Cardiac muscle cell (in vitro differentiated cells and primary cell): ENCODE data around the gene CCNE1. TPM values are rescaled to one million over a fixed set of nuclear protein-coding genes. Genes with fewer than 3 reads are reported as not detected.
A peak's percentile ranks its signal among the peaks of the same experiment; 100 is the strongest.

ENCODE experiments used
- DNase-seq, 2 donors: peaks; one replicate each; pipeline versions ENCODE4 v3.0.0 to v3.0.0-alpha.2; 2010 to 2017; ENCODE audit warnings: low read depth in 1 of 2, low spot score in 1 of 2
- H3K27ac ChIP-seq: fragments of 200-600 bp; sonication (generic); 2 replicates; pipeline ENCODE4 v1.5.1; 2016
- H3K27me3 ChIP-seq: fragments of 200-600 bp; sonication (generic); 2 replicates; pipeline ENCODE4 v1.6.0; 2016; ENCODE audit warnings: control low read depth
- H3K36me3 ChIP-seq: fragments of 200-600 bp; sonication (generic); 2 replicates; pipeline ENCODE4 v1.5.1; 2016; ENCODE audit warnings: control low read depth
- H3K4me1 ChIP-seq: fragments of 200-600 bp; sonication (generic); 2 replicates; pipeline ENCODE4 v1.8.1; 2017; ENCODE audit warnings: low read depth, mild to moderate bottlenecking, mixed run types
- H3K4me3 ChIP-seq: fragments of 200-600 bp; sonication (generic); 2 replicates; pipeline ENCODE4 v1.5.1; 2016; ENCODE audit warnings: mild to moderate bottlenecking
- H3K9me3 ChIP-seq: fragments of 200-600 bp; sonication (generic); 2 replicates; pipeline ENCODE4 v1.5.1; 2017; ENCODE audit warnings: low read depth, mild to moderate bottlenecking, control low read depth
- CTCF ChIP-seq: IDR thresholded peaks from 2 replicates; pipeline ENCODE4 v1.5.1; 2012; ENCODE audit warnings: low read depth, mild to moderate bottlenecking, low read length
- polyA plus RNA-seq: library from polyadenylated mRNA; unstranded; fragments of >200 nt; fragmentation: Nextera tagmentation; extraction: Ambion mirVana; gene quantifications from 2 replicates; pipeline ENCODE4 v1.2.1, GENCODE V29; 2016
- total RNA-seq: library from RNA; depleted of rRNA; stranded (reverse); fragments of >200 nt; gene quantifications from 2 replicates; pipeline ENCODE4 v1.2.3, GENCODE V29; 2016

CCNE1 gene
- total and polyA plus RNA-seq, 2 experiments from 2014 or later = 15.9 to 21.8 TPM

DNA sequence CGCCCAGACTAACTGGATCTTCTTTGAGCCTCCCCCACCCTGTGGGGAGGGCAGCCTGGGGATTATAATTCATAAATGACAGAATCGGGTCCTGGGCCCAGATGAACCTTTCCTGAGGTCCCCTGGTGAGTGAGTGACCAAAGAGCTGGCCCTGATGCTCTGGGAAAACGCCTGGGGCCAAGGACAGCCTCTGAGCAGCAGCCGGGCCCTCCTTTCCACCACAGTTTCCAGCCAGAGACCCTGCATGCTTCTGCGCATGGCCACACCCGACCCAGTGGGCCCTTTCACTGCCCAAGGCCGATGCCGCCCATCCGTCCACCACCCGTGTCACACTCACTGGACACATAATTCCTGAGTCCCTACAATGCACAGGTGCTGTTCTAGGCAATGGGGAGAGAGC lies 43.6 kb upstream of the CCNE1 start:
- Histone ChIP-seq H3K36me3 (no peaks in the 10 kb centered on the region), H3K4me3 (no peak overlapping the region), H3K9me3 (no peaks in the 10 kb centered on the region), H3K4me1 (no peaks in the 10 kb centered on the region), H3K27ac (no peak overlapping the region), H3K27me3 (no peaks in the 10 kb centered on the region)
- no peak for DNase-seq
- no peak for TF ChIP-seq CTCF

DNA sequence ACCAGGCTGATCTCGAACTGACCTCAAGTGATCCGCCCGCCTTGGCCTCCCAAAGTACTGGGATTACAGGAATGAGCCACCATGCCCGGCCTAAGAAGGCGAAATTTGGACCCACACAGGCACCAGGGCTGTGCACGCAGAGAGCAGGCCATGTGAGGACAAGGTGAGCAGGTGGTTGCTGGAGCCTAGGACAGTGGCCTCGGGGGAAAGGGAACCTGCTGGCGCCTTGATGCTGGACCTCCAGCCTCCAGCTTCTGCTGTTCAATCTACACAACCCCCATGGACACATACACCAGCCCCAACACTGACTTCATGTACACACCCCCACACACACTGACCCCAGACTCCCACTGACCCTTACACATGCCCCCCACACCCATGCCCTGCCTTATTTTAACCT lies 41.8 kb upstream of the CCNE1 start:
- Histone ChIP-seq H3K36me3 (no peaks in the 10 kb centered on the region), H3K4me1 (no peaks in the 10 kb centered on the region), H3K27ac (no peak overlapping the region), H3K4me3 (no peak overlapping the region), H3K27me3 (no peaks in the 10 kb centered on the region), H3K9me3 (no peaks in the 10 kb centered on the region)
- no peak for DNase-seq
- no peak for TF ChIP-seq CTCF

- H3K27me3 ChIP-seq = no peaks in the 10 kb centered on the region
- H3K27ac ChIP-seq = no peak overlapping the region
- no peak for TF ChIP-seq CTCF
- no peak for DNase-seq
- no peaks in the 10 kb centered on the region for H3K36me3 ChIP-seq
- H3K4me1 ChIP-seq = no peaks in the 10 kb centered on the region
- H3K4me3 ChIP-seq = no peak overlapping the region
- H3K9me3 ChIP-seq = no peaks in the 10 kb centered on the region
Observed at GRCh38 chr19:29770648-29771047, 41.1 kb upstream of the CCNE1 start.

DNA sequence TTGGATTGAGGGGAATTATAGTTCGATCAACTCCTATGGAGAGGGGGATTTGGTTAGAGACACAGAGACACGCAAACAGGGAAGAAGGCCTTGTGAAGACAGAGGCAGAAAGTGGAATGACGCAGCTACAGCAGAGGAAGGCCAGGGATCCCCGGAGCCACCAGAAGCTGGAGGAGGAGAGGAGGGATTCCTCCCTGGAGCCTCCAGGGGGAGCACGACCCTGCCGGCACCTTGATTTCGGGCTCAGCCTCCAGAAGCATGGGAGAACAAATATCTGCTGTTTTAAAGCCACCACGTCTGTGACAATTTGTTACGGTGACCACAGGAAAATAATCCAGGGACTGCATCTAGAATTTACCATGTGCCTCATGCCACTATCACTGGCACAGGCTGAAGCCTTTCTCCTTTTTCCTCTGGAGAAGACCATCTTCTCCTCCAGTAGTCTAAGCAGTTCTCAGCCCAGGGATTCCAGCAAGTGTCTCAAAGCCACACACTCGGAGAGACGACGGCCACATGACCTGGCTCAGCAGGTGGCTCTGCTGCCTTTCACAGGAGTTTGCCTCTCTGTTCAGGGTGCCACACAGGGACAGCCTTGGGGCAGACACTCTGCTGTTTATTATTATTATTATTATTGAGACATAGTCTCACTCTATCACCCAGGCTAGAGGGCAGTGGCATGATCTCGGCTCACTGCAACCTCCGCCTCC lies 39.9 kb upstream of the CCNE1 start:
- Histone ChIP-seq H3K4me3 (no peak overlapping the region), H3K9me3 (no peaks in the 10 kb centered on the region), H3K27me3 (no peaks in the 10 kb centered on the region), H3K36me3 (no peaks in the 10 kb centered on the region), H3K27ac (no peak overlapping the region), H3K4me1 (no peaks in the 10 kb centered on the region)
- TF ChIP-seq CTCF = peak; percentile 90
- peak; percentile 62 to 77 for DNase-seq

DNA sequence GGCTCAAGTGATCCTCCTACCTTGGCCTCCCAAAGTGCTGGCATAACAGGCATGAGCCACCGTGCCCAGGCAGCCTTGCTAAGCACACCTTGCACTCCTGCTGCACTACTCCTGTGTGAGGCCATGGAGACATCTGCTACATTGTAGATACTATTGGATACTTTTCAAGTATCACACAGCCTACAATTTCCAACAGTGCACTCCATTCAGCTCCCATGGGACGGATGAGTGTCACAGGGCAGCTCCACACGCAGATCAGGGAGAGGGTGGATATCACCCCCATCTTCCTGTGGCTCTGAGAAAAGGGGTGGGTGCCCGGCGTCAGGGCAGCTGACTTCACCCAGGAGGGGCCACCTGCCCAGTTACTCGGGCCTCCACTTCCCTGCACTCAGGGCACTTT lies 39.1 kb upstream of the CCNE1 start:
- DNase-seq = no peak
- H3K27me3 ChIP-seq = no peaks in the 10 kb centered on the region
- no peak for TF ChIP-seq CTCF

More for the DNA sequence above, 39.1 kb upstream of the CCNE1 start:
- no peaks in the 10 kb centered on the region for H3K4me1 ChIP-seq
- H3K9me3 ChIP-seq = no peaks in the 10 kb centered on the region
- no peak overlapping the region for H3K4me3 ChIP-seq
- H3K27ac ChIP-seq = no peak overlapping the region
- H3K36me3 ChIP-seq = no peaks in the 10 kb centered on the region
